Measurements from ENCODE around the gene CACNA1F.

Gene CACNA1F

DNA sequence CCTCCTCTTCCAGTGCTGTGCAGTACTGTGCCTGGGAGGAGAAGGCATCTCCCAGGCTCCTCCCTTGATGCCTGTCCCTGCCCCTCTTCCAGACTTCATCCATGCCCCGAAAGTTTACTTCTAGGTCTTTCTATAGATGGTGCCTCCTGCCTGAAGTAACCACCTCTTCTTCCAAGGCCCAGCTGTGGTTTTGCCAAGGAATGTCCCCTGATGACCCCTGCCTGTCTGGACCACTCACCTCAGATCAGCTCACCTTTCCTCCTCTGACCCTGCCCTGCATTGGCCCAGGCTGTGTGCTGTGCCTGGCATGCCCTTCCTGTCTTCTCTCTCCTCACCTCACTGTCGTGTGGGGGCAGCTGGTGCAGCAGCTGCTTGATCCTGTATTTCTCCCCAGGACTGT, 53.8 kb downstream of the CACNA1F start:
- Histone ChIP-seq H3K36me3 (peaks cover 7% of the 10 kb centered on the region), H3K9me3 (ENCODE audit: severe bottlenecking) (no peaks in the 10 kb centered on the region), H3K4me3 (ENCODE audit: low read depth, low read length) (no peak overlapping the region), H3K27ac (no peak overlapping the region), H3K27me3 (ENCODE audit: insufficient read depth, low read depth, severe bottlenecking) (peaks cover 8% of the 10 kb centered on the region)
- TF ChIP-seq CTCF (IDR thresholded peaks at IDR 0.05; ENCODE audit: low read depth, low read length), result no peak
- no peak for DNase-seq

DNA sequence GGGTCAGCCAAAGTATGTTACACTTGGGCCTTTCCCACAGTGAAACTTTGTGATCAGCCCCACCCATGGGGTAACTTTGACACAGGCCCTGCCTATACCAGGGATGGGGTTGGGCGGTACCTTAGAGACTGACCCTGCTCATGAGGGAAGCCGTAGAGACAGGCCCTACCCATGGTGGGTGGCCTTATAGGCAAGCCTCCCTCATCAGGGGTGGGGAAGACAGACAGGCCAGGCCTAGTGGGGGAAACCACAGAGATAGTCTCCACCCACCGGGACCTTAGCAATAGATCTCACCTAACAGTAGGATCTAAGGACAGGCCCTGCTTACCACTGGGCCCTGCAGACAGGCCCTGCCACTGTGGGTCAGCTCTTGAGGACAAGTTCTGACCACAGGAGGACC, 54.6 kb downstream of the CACNA1F start:
- no peak overlapping the region for H3K27ac ChIP-seq
- H3K27me3 ChIP-seq (ENCODE audit: insufficient read depth, low read depth, severe bottlenecking), result peaks cover 6% of the 10 kb centered on the region
- no peak for DNase-seq
- no peak for TF ChIP-seq CTCF (IDR thresholded peaks at IDR 0.05; ENCODE audit: low read depth, low read length)
- H3K36me3 ChIP-seq, result peaks cover 7% of the 10 kb centered on the region
- H3K4me3 ChIP-seq (ENCODE audit: low read depth, low read length), result no peak overlapping the region
- H3K9me3 ChIP-seq (ENCODE audit: severe bottlenecking), result no peaks in the 10 kb centered on the region

- no peak overlapping the region for H3K4me3 ChIP-seq (ENCODE audit: low read depth, low read length)
Measured at GRCh38 chrX:49177873-49178480, 55.2 kb downstream of the CACNA1F start.

GRCh38 chrX:49177338-49177833, 55.8 kb downstream of the CACNA1F start:
- DNase-seq, result peak; percentile 45
- H3K9me3 ChIP-seq (ENCODE audit: severe bottlenecking), result no peaks in the 10 kb centered on the region
- H3K4me3 ChIP-seq (ENCODE audit: low read depth, low read length), result no peak overlapping the region
- H3K36me3 ChIP-seq, result peaks cover 7% of the 10 kb centered on the region
- TF ChIP-seq CTCF (IDR thresholded peaks at IDR 0.05; ENCODE audit: low read depth, low read length), result no peak
- H3K27me3 ChIP-seq (ENCODE audit: insufficient read depth, low read depth, severe bottlenecking), result peaks cover 10% of the 10 kb centered on the region
- peak overlapping the region; percentile 77 for H3K27ac ChIP-seq

More at GRCh38 chrX:49177873-49178480, 55.2 kb downstream of the CACNA1F start:
- H3K27ac ChIP-seq, result no peak overlapping the region
- H3K27me3 ChIP-seq (ENCODE audit: insufficient read depth, low read depth, severe bottlenecking), result peaks cover 6% of the 10 kb centered on the region
- no peaks in the 10 kb centered on the region for H3K9me3 ChIP-seq (ENCODE audit: severe bottlenecking)
- no peak for DNase-seq
- peaks cover 7% of the 10 kb centered on the region for H3K36me3 ChIP-seq
- no peak for TF ChIP-seq CTCF (IDR thresholded peaks at IDR 0.05; ENCODE audit: low read depth, low read length)

- Histone ChIP-seq H3K4me3 (ENCODE audit: low read depth, low read length) (no peak overlapping the region), H3K9me3 (ENCODE audit: severe bottlenecking) (no peaks in the 10 kb centered on the region), H3K36me3 (peaks cover 7% of the 10 kb centered on the region), H3K27ac (peak overlapping the region; percentile 77), H3K27me3 (ENCODE audit: insufficient read depth, low read depth, severe bottlenecking) (peaks cover 12% of the 10 kb centered on the region)
- peak; percentile 67 for DNase-seq
- no peak for TF ChIP-seq CTCF (IDR thresholded peaks at IDR 0.05; ENCODE audit: low read depth, low read length)
Measured at GRCh38 chrX:49176421-49177326, 56.5 kb downstream of the CACNA1F start.

All from WERI-Rb-1 (cell line).